HG03045 (cell line): ENCODE results near the gene AKAP3.
A peak's percentile ranks its signal among the peaks of the same experiment; 100 is the strongest.

Experiments
- ATAC-seq: cut with Tn5 transposase; IDR thresholded peaks from one replicate; pipeline ENCODE4 v1.9.1; 2021; ENCODE audit warnings: mild to moderate bottlenecking, moderate library complexity; ENCODE audit not compliant: unreplicated experiment

The AKAP3 gene

DNA sequence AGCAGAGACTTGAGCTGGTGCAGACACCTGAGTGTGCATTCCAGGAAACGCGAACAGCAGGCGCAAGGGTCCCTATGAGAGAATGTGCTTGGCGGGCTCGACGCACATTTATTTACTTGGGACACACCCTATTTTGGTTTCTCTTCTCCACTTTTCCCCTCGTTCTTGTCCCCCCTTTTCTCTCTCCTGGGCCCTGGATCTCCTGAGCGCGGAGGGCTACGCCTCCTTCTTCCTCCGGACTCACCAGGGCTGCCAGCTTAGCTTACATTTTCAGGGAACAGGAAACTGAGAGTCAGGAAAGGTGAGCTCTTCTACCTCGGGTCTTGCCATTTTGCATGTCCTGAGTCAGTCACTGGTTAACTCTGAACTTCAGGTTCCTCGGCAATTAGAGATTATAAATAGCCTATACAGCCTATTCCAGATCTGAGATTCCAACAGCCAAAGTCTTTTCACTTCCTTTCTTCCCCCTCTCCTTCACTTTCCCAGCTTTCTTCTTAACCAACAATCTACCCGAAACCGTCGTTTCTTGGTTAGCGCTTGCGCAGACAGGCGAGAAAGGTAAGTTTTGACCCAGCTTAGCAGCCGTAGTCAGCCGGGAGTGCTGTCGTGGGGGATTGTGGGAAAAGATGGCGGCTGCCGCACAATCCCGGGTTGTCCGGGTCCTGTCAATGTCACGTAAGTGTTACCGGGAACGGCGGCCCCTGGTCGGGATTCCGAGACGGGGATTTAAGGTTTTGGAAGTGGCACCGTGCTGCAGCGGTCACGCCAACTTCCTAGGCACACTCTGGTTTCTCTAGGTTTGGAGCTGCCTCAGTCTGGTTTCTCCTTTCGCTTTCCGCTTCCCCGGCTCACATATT is at the start of gene AKAP3, which contains the start of gene NDUFA9:
Gene AKAP3, minus strand, starts transcription at position 551 of the 857 bp plus-strand sequence. CDS start 10,855 bp downstream, outside the sequence.
Gene NDUFA9, plus strand, starts transcription at position 614 of the 857 bp plus-strand sequence. Its CDS starts 13 bp downstream, at position 627.
- ATAC-seq: peak; percentile 88

DNA sequence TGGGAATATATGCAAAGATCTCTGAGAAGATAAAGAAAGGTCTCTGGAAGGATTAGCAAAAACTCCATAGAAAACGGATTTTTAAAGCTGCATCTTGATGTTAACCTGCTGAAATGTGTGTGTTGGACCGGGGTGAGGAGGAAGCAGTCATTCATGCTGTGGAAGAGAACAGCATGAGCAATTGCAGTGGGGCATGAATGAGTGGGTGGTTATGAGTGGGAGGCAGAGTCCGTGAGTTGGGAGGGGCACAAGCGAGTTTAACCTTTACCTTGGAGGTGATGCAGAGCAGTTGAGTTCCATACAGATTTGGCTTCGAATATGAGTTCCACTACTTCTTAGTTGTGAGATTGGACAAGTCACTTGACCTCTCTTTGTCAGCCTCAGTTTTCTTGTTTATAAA is 41.9 kb upstream of the AKAP3 start:
- no peak for ATAC-seq

- ATAC-seq: no peak
Measured at GRCh38 chr12:4685317-4685716, 36.5 kb upstream of the AKAP3 start.

DNA sequence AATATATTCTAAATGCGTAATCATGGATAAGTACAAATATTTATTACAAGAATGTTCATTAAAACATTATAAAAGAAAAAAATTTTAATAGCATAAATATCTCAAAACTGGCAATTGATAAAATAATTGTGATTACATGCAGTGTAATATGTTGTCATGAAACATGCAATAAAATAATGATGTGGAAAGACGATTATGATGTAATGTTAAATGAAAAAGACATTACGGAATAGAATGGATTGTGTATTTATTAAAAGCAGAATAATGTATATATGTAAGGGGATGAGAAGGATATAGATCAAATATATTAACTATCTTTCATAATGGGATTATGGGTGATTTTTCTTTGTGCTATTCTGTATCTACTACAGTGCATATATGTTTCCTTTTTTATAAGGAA is 32.9 kb upstream of the AKAP3 start:
- no peak for ATAC-seq

DNA sequence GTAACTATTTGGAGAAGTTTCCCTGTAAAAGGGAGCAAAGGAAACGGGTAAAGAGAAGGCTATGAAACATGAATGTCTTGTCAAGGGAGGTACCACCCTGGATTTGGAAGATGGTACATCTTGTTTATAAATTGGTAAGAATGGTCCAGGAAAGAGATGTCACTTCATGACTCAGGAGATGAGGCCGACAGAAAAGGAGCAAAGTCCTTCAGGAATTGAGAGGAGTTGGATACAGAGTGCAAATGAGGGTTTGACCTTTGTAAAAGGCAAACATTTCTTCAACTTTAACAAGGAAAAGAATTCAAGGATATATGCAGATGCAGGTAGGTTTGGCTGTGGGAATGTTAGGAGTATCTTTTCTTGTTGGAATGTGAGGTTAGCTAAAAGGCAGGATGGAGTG is 30.9 kb upstream of the AKAP3 start:
- ATAC-seq: no peak

GRCh38 chr12:4665236-4665635 is 16.4 kb upstream of the AKAP3 start:
- no peak for ATAC-seq

DNA sequence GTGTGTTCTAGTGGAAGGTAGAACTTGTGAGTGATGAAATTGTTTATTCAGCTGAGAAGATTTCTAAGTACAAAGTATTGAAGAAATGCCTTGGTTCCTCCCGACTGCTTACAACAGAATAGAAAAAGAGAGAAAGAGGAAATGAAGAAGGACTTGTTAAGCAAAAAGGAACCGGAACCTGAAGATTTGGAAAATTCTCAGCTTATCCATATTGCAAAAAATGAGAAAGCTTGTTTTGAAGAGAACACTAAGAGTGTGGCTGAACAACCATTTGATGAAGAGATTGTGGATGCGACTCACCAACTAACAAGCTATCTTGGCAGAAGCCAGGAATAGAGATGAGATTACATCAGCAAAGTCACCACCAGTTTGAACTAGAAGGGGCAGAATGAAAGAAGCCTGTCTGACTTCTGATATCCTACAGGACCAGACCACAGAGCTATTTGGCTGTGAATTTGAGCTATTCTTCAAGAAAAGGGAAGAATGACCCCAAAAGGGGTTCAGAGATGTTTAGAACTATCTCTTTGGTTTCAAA is 15.2 kb upstream of the AKAP3 start:
- ATAC-seq: no peak

DNA sequence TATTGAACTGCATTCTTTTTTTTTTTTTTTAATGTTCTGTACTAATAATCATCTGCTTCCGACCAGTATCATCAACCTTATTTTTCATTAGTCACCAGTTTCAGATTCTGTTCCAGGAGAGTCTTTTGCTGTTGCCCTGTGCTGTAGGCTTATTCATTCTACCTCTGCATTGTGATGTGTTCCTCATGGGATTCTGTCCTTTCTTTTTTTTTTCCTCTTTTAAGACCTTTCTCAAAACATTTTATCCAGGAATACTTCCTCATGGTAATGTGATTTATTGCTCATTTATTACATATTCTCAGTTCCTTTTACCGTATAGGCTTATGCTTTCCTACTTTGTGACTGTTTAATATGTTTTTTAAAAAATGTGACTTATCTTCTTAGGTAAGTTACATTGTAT is 4.8 kb upstream of the AKAP3 start:
- ATAC-seq: no peak

GRCh38 chr12:4653257-4653656 is 4.4 kb upstream of the AKAP3 start:
- no peak for ATAC-seq

DNA sequence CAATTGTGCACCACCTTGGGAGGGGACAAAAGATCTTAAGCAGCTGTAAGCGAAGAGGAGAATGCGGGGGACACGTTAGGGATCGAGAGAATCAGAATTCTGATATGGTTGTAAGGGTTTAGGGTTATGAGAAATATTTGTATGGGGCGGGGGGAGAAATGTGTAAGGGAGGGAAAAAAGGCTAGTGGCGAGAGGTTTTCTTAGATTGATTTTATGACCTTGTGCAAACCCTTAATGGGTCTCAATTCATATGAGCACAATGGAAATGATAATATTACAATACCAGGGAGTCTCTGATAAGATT is 459 bp upstream of the AKAP3 start:
- ATAC-seq: no peak

- no peak for ATAC-seq
Measured at GRCh38 chr12:4648104-4648500, 749 bp downstream of the AKAP3 start.

- ATAC-seq: no peak
Measured at GRCh38 chr12:4645023-4645422, 3.8 kb downstream of the AKAP3 start.

DNA sequence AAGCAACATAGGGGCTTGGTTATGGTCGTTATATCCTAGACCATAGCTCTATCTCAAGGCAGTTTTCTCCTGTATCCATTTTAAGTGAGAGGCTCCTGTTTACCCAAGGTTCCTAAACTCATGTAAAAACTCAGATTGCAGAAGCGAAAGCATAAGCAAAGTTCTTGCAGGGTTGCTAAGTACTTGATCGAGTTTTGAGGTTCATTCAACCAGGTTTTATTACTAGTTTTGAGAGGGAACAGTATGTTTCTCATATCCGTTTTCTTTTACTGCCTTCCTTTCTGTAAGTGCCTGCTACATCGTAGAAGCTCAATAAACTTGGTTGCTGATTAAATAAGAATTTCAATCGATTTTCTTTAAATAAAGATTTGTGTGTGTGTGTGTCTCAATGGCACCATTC is 5.1 kb downstream of the AKAP3 start:
- ATAC-seq: no peak

DNA sequence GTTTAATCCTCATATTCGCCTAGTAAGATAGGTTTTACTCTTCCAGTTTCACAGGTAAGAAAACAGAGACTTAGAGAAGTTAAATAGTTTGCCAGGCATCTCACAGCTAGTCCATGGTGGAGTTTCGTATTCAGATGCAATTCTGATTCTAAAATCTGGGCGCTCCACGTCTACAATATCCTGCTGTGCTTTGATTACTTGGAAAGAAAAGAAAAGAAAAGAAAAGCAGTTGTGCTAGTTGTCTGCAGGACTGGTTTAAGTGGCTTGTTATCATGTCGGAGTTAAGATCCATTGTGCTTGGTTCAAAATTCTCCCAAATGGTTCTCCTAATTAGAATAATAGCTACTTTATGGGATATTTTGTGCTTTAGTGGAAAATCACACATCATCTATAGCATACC is 18.6 kb downstream of the AKAP3 start:
- ATAC-seq: no peak

- no peak for ATAC-seq
Measured at GRCh38 chr12:4628406-4628805, 20.4 kb downstream of the AKAP3 start.

- ATAC-seq: no peak
Measured at GRCh38 chr12:4626543-4626942, 22.3 kb downstream of the AKAP3 start.

GRCh38 chr12:4621511-4621910 is 27.3 kb downstream of the AKAP3 start:
- no peak for ATAC-seq

DNA sequence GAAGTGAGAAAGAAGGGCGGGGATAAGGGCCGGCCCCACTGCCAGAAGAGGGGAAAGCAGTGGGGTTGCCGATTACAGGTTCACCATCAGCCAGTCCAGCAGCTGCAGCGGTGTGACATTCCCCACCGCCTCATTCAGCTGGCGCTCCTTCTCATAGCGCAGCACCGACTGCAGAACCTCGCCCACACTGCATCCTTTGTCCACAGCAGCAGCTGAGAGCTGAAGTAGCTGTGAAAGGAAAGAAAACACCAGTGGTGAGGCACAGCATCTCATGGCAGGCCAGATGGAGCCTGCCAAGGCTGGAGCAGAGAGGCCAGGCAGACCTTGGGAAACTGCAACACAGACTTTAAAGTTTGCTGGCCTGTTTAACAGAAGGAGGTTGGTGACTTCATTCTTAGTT is 33.2 kb downstream of the AKAP3 start:
- no peak for ATAC-seq

DNA sequence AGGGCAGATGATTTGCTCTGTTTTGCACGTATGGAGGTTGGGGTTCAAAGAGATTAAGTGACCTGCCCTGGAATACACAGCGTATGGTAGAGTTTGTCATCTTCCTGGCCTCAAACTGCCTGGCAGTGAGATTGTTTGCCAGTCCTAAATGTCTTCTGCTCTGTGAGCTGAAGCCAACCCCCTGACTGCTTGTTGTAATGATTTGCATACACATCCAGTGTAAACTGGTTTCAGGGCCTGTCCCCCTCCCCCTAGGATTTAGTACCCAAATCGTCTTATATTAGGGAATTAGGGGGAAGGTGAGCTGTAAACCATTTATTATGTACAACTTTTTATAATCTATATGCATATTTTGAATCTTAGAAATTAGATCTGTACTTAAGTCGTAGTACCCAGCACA is 38.4 kb downstream of the AKAP3 start:
- ATAC-seq: no peak

DNA sequence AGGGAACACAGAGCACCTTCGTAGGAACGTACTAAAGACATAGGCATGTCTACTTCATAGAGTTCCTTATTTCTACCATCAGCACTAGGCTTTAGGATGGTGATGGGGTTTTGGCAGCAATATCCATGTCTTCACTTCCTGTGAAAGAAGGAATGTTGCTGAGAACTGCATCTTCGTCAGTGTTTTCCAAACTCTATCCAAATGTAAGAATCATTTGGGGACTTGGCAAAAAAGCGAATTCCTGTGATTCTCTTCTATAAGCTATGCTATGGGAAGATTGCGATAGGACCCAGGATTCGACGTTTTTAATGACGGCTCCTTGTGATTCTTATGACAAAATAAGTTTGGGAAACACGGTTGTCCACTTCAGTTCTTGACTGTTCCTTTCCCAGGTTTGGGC is 39.8 kb downstream of the AKAP3 start:
- no peak for ATAC-seq

GRCh38 chr12:4607056-4607455 is 41.8 kb downstream of the AKAP3 start:
- no peak for ATAC-seq

DNA sequence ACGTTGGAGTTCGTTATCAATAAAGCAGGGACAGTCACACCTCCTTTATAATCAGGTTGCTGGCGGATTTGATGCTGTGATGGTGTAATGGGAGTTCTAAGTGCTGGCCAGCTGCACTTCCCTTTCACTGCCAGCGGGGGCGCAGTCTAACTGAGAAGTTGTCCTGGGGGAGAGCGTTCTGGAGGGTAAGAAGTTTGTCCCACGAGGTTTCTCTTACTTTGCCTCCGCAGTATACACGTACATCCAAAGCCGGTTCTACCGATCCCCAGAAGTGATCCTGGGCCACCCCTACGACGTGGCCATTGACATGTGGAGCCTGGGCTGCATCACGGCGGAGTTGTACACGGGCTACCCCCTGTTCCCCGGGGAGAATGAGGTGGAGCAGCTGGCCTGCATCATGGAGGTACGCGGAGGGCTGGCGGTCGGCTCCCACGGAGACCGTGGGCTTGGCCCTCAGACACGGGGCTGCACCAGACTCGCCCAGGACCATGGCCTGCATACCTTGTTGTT is 44.1 kb downstream of the AKAP3 start:
- ATAC-seq: peak; percentile 96

GRCh38 chr12:4603946-4604345 is 44.9 kb downstream of the AKAP3 start:
- ATAC-seq: no peak
